ENCODE measurements around the gene SHH. TPM values are rescaled to one million over a fixed set of nuclear protein-coding genes. Genes with fewer than 3 reads are reported as not detected.

Gene SHH
- total RNA-seq, 1 experiment from 2014 or later: not detected

- DNase-seq: no peak
- Histone ChIP-seq H3K27me3 (no peaks in the 10 kb centered on the region), H3K36me3 (no peaks in the 10 kb centered on the region; the same call in 1 of the 2 replicates), H3K9me3 (no peaks in the 10 kb centered on the region), H3K4me3 (no peak overlapping the region)
Observed at GRCh38 chr7:155770241-155770640, 42.0 kb downstream of the SHH start.

DNA sequence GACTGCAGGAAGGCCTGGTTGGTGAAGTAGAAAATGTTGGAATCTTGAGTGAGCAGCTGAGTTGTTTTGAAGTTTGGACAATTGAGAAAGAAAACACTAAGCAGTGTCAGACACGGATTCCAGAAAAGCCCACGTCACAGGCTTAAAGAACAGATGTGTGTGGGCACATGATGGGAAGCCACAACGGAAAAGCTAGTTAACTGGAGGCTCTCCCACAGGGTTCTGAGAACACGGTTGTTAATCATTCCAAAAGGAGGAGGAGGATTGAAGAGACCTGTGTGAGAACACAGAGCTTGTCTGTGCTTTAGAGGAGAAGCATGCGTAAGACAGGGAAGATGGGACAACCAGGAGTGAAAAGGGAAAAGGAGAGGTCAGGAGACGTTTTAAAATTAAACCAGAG, 42.6 kb downstream of the SHH start:
- Histone ChIP-seq H3K4me3 (no peak overlapping the region), H3K36me3 (no peaks in the 10 kb centered on the region; the same call in 1 of the 2 replicates), H3K9me3 (no peaks in the 10 kb centered on the region), H3K27me3 (no peaks in the 10 kb centered on the region)
- DNase-seq: no peak

DNA sequence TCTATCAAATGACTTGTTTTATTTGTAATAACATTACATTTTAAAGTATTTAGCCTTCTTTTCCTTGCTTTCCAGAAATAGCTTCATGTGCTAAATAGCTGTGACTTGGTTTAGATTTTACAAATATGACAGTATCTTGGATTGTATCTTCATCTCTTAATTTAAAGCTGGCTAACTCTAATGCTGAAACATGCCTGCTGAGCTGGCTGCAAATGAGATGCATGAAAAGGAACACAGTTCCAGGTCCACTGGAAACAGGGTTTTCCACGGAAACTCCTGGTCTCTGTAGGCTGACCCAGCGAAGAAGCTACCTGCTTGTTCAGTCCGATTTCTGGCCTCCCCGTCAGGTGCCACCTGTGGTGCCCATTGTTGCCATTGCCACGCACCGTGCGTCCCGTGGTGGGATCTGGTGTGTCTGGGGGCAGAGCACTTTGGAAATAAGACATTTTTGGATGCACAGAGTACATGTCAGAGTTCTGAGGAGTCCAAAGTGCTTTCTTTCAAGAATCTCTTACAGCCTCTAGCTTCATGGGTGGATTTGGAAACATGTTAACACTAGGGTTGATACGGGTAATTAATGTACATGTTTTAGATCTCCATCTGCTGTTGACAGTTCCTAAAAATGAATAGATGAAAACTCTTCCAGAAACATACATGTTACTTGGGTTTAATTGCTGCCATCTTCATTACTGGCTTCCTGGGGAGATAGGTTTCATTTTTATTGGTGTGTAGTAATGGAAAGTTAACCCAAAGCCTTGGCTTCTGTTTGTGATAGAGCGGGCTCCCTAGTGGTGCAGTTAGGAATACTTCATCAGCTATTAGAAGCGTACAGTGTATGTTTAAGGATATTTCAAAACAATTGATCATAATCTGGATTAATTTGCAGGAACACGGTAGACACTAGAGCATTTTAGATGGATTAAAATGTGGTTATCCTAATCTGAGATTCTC, 45.0 kb downstream of the SHH start:
- no peaks in the 10 kb centered on the region; the same call in 1 of the 2 replicates for H3K36me3 ChIP-seq
- no peaks in the 10 kb centered on the region for H3K27me3 ChIP-seq
- DNase-seq: no peak
- H3K4me3 ChIP-seq: no peak overlapping the region
- no peaks in the 10 kb centered on the region for H3K9me3 ChIP-seq

GRCh38 chr7:155766386-155766785, 45.9 kb downstream of the SHH start:
- DNase-seq: no peak
- H3K4me3 ChIP-seq: no peak overlapping the region
- H3K9me3 ChIP-seq: no peaks in the 10 kb centered on the region
- H3K36me3 ChIP-seq: no peaks in the 10 kb centered on the region; the same call in 1 of the 2 replicates
- no peaks in the 10 kb centered on the region for H3K27me3 ChIP-seq

DNA sequence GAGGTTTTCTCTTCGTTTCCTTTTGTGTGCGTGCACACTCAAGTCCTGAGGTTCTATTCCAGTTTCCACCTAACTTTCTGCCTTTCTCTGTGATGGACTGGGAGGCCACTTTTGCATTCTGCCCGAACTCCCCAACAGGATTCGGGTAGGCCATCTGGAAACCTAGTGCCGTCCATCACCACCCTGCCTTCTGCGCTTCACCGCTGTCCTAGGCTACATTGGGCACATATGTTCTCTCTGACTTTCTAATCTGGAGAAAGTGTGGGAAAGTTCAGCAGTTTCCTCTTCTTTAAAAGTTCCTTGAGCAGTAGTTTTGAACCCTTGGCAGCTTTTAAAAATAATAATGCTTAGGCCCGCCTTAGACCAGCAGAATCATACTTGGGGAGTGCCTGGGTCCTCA, 46.8 kb downstream of the SHH start:
- DNase-seq: no peak
- Histone ChIP-seq H3K4me3 (no peak overlapping the region), H3K27me3 (no peaks in the 10 kb centered on the region), H3K36me3 (no peaks in the 10 kb centered on the region; the same call in 1 of the 2 replicates), H3K9me3 (no peaks in the 10 kb centered on the region)

DNA sequence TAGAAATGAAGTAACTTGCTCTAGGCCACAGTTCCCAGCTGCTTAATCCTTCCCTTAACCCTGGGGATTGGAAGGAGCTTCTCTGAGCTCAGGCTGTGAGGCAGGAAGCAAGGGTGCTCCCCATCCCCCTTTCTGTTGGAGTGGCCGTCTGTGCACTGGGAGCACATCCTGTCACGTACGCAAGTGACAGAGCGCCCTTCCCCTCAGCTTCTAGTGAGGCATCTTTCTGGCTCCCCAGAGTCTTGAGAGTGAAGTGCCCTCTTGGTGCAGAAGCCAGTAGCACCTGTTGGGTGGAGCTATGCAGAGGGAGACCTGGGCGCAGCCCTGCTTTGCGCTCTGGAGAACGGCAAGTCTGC, 47.8 kb downstream of the SHH start:
- no peaks in the 10 kb centered on the region; the same call in 1 of the 2 replicates for H3K36me3 ChIP-seq
- no peaks in the 10 kb centered on the region for H3K27me3 ChIP-seq
- no peak overlapping the region for H3K4me3 ChIP-seq
- DNase-seq: no peak
- H3K9me3 ChIP-seq: no peaks in the 10 kb centered on the region

DNA sequence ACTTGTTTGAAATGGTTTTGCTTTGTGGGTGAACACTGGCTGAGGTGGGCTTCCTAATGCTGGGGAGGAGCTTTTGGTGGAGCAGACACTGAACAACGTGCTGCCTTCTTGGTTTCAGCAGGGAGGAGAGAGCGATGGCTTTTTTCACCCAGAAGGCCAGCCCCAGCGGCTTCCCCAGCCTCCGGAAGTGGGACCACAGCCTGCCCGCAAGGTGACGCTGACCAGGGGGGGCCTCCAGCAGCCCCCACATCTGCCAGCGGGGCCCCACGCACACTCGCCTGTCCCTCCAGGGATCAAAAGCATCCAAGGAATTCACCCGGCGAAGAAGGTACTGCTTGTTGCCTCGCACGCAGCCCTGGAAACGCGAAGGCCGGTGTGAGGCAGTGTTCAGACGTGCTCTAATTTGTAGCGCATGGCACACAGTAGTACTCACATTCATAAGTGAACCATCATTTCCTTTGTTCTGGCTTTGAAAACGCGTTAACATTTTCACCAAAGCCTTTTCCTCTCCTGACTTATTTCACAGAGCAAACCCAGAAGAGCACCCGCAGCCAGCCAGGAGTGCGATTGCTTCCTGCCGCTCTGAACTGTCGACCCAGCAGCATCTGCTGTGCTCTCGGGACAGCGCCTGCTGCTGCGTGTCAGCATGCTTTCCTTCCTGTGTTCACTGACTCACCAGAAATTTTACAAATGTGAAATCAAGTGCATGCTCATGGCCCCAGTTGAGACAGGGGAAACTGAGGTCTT, 48.4 kb downstream of the SHH start:
- no peaks in the 10 kb centered on the region; the same call in 1 of the 2 replicates for H3K36me3 ChIP-seq
- no peaks in the 10 kb centered on the region for H3K9me3 ChIP-seq
- DNase-seq: no peak
- no peak overlapping the region for H3K4me3 ChIP-seq
- no peaks in the 10 kb centered on the region for H3K27me3 ChIP-seq

DNA sequence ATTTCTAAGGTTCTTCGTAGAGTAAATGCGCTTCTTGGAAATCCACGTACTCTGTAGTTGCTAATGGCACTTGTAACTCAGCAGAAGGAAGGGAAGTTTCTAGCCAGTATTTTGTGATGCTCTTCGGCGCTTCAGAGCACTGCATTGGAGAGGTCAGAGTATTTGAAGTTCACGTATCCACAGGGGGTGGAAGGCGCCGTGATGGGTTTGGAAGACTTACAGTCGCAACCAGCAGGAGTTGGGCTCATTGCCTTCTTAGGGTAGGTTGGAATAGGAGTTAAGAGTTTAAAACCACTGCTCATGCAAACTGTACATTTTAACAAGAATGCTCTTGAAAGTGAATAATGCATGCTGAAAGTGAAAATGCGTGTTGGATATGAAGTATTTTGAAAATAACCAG, 49.1 kb downstream of the SHH start:
- no peaks in the 10 kb centered on the region for H3K9me3 ChIP-seq
- no peaks in the 10 kb centered on the region; the same call in 1 of the 2 replicates for H3K36me3 ChIP-seq
- H3K4me3 ChIP-seq: no peak overlapping the region
- H3K27me3 ChIP-seq: no peaks in the 10 kb centered on the region
- no peak for DNase-seq

DNA sequence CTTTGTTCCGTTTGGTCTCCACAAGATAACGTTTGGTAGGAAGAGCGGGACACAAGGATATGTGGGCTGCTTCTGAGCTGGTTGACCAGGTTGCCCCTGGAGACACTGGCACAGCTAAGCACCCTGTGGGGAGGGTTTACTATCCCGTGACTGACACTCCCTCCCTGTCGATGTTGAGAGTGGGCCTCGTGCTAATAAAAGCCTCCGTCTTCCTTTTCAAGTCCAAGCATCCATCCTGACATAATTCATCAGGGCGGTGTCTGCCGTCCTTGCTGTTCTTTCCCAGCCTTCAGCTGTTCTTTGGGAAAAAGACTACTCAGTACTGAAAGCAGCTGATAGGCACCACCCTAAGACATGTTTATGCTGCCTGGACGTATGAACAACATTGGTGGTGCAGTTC, 49.6 kb downstream of the SHH start:
- H3K4me3 ChIP-seq: no peak overlapping the region
- H3K27me3 ChIP-seq: no peaks in the 10 kb centered on the region
- H3K36me3 ChIP-seq: no peaks in the 10 kb centered on the region
- H3K9me3 ChIP-seq: no peaks in the 10 kb centered on the region
- no peak for DNase-seq

GRCh38 chr7:155762036-155762435, 50.2 kb downstream of the SHH start:
- no peaks in the 10 kb centered on the region for H3K9me3 ChIP-seq
- no peak overlapping the region for H3K4me3 ChIP-seq
- no peaks in the 10 kb centered on the region for H3K36me3 ChIP-seq
- no peak for DNase-seq
- H3K27me3 ChIP-seq: no peaks in the 10 kb centered on the region

GRCh38 chr7:155761162-155761561, 51.1 kb downstream of the SHH start:
- no peaks in the 10 kb centered on the region for H3K36me3 ChIP-seq
- no peaks in the 10 kb centered on the region for H3K27me3 ChIP-seq
- H3K4me3 ChIP-seq: no peak overlapping the region

DNA sequence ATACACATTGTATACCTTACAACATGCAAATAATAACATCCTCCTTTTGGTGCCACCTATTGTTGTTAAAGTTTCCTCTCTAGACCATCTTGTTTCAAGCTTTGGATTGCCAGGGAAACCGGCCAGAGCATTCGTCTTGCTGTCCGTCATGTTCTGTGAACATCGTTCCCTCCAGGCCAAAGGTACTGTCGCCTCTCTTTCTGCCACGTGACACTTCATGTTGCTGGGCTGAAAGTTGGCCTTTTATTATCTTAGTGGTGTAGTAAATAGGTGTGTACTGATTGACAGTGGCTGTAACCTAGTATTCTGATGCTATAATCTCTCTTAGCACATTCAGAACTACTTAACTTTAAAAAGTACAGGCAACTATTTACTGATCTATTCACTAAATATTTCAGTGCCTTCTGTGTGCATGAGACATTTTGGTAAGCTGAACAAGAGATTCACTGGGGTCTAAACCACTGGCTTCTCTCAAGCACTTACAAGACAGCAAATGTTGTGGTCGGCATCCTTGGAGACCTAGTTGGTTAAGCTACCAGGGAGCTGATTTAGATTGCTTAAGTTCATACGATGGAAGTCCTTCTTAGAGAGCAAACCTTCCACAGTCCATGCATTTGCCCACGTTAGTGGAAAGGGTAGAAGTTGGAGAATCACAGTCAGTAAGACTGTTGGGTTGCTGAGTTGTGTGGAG, 52.4 kb downstream of the SHH start:
- DNase-seq: no peak
- Histone ChIP-seq H3K27me3 (no peaks in the 10 kb centered on the region), H3K36me3 (no peaks in the 10 kb centered on the region), H3K4me3 (no peak overlapping the region), H3K9me3 (no peaks in the 10 kb centered on the region)

More at GRCh38 chr7:155761162-155761561, 51.1 kb downstream of the SHH start:
- H3K9me3 ChIP-seq: no peaks in the 10 kb centered on the region
- no peak for DNase-seq

GRCh38 chr7:155758348-155758747, 53.9 kb downstream of the SHH start:
- no peak for DNase-seq
- H3K27me3 ChIP-seq: no peaks in the 10 kb centered on the region
- no peak overlapping the region for H3K4me3 ChIP-seq
- no peaks in the 10 kb centered on the region for H3K36me3 ChIP-seq
- H3K9me3 ChIP-seq: no peaks in the 10 kb centered on the region

GRCh38 chr7:155756322-155756721, 55.9 kb downstream of the SHH start:
- DNase-seq: no peak
- Histone ChIP-seq H3K36me3 (no peaks in the 10 kb centered on the region), H3K27me3 (no peaks in the 10 kb centered on the region), H3K9me3 (no peaks in the 10 kb centered on the region), H3K4me3 (no peak overlapping the region)

- no peaks in the 10 kb centered on the region for H3K27me3 ChIP-seq
Observed at GRCh38 chr7:155755026-155755425, 57.2 kb downstream of the SHH start.

DNA sequence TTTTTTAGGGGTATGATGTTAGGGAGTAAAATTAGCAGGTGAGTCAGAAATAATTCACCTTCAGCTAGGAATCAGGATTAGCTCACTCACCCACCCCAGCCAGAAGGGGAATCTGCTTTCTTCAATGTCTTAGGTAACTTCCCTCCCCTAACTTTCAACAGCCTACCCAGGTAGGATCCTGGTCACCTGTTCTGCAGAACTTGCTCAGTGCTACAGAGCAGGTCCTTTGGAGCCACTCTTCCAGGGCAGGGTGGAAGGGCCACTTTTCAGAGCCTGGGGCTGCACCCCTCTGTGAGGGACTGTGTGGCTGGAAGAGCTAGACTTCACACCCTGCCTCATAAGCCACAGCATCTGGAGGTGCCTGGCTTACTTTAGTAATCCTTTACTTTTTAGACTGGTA, 58.1 kb downstream of the SHH start:
- Histone ChIP-seq H3K4me3 (no peak overlapping the region), H3K9me3 (no peaks in the 10 kb centered on the region), H3K36me3 (no peaks in the 10 kb centered on the region), H3K27me3 (no peaks in the 10 kb centered on the region)
- no peak for DNase-seq

More at GRCh38 chr7:155755026-155755425, 57.2 kb downstream of the SHH start:
- H3K36me3 ChIP-seq: no peaks in the 10 kb centered on the region
- DNase-seq: no peak
- no peaks in the 10 kb centered on the region for H3K9me3 ChIP-seq
- H3K4me3 ChIP-seq: no peak overlapping the region

DNA sequence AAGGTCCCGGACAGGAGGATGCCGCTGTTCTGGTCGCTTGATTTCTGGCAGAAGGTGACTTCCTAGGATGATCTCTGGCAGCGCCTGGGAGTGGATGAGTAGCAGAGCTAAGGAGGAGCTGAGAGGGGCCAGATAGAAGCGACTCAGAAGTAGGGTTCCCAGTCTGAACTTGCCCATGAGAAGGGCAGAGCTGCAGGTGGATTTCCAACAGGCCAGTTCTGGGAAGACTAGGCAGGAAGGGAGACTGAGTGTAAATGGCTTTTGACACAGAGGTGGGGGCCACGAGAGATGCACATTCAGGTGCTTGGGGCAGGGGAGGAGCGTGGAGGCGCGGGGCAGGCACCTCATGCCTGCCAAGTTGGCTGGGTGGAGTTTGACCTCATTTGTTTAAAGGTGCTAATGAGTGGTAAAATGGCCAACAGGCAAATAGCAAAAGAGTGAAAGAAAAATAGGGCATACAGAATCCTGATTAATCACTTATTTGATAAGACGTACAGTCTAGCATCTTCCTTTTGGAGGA, 58.8 kb downstream of the SHH start:
- Histone ChIP-seq H3K27me3 (no peaks in the 10 kb centered on the region), H3K4me3 (no peak overlapping the region), H3K36me3 (no peaks in the 10 kb centered on the region), H3K9me3 (no peaks in the 10 kb centered on the region)
- no peak for DNase-seq

Data from MG63 (cell line).